Sigmoid colon (tissue), 7 donors: ENCODE results near the gene PDE11A. TPM values are rescaled to one million over a fixed set of nuclear protein-coding genes. Genes with fewer than 3 reads are reported as not detected.
"Not testable (repeated sequence)": the region's sequence is repeated elsewhere in the genome, so short reads cannot be mapped to it uniquely, and the experiment has no call there.

Experiments
- DNase-seq: peaks from one replicate; pipeline ENCODE4 v3.0.0-alpha.2; 2019
- H3K27ac ChIP-seq, 4 donors: fragments of 200-600 bp; sonication (generic); one replicate each; pipeline ENCODE4 v1.5.1; 2016 to 2019; ENCODE audit warnings: mild to moderate bottlenecking in 1 of 4
- H3K27me3 ChIP-seq, 3 donors: fragments of 200-600 bp; sonication (generic); one replicate each; pipeline ENCODE4 v1.5.1; 2019; ENCODE audit warnings: mild to moderate bottlenecking in 1 of 3
- H3K36me3 ChIP-seq, 4 donors: fragments of 200-600 bp; sonication (generic); one replicate each; pipeline ENCODE4 v1.5.1; 2016 to 2019
- H3K4me1 ChIP-seq, 4 donors: fragments of 200-600 bp; sonication (generic); one replicate each; pipeline ENCODE4 v1.5.1; 2017 to 2019
- H3K4me3 ChIP-seq, 4 donors: fragments of 200-600 bp; sonication (generic); one replicate each; pipeline ENCODE4 v1.5.1; 2017 to 2019; ENCODE audit warnings: mild to moderate bottlenecking in 2 of 4, moderate library complexity in 1 of 4
- H3K9me3 ChIP-seq, 4 donors: fragments of 200-600 bp in 3 of 4; sonication (generic) in 3 of 4; one replicate each; pipeline versions ENCODE4 v1.5.1 to v1.6.1; 2013 to 2019
- CTCF ChIP-seq, 4 experiments: fragments of 450-650 bp in 3 of 4; fragments of 200-600 bp in 1 of 4; IDR thresholded peaks; one replicate each; pipeline ENCODE4 v1.5.1; 2016 to 2019; ENCODE audit warnings: antibody characterized with exemption in 4 of 4, mild to moderate bottlenecking in 3 of 4, moderate library complexity in 2 of 4
- EP300 ChIP-seq, 4 donors: sonication (generic); formaldehyde crosslinking; IDR thresholded peaks; one replicate each; pipeline ENCODE4 v1.6.1; 2017; ENCODE audit warnings: antibody characterized with exemption in 4 of 4
- POLR2A ChIP-seq, 2 donors: fragments of 450-650 bp; IDR thresholded peaks; one replicate each; pipeline ENCODE4 v1.6.1; 2016; ENCODE audit warnings: antibody characterized with exemption in 2 of 2, mild to moderate bottlenecking in 2 of 2, moderate library complexity in 2 of 2
- POLR2AphosphoS5 ChIP-seq, 4 donors: sonication (generic); formaldehyde crosslinking; IDR thresholded peaks; one replicate each; pipeline ENCODE4 v1.6.1; 2017; ENCODE audit warnings: antibody characterized with exemption in 4 of 4
- WGBS, 2 donors: extraction: QIAGEN DNeasy Blood & Tissue Kit; methylation state at CpG; one replicate each; pipeline ENCODE4 v1.1.7; 2013; 5-methylcytosine and 5-hydroxymethylcytosine counted together
- intact Hi-C: fragments of 100-400 bp; cut with DNase I; formaldehyde crosslinking; loops from one replicate; pipeline ENCODE4 v1.15.1; 2023
- polyA plus RNA-seq, 3 donors: library from polyadenylated mRNA; stranded (reverse); fragments of 200-250 nt; gene quantifications; one replicate each; pipeline ENCODE4 v1.2.3, GENCODE V29; 2013
- total RNA-seq, 4 donors: library from RNA; depleted of rRNA; stranded (reverse); fragments of >200 nt; gene quantifications; one replicate each; pipeline ENCODE4 v1.1.0, GENCODE V29; 2016
- donor health status: healthy with polysubstance abuse.
- donor health status: Bipolar disorder and iron deficiency.
- donor health status: healthy.

Gene PDE11A
- total and polyA plus RNA-seq, 7 donors = 0.57 to 16.8 (median 4.3) TPM; not detected in 2

DNA sequence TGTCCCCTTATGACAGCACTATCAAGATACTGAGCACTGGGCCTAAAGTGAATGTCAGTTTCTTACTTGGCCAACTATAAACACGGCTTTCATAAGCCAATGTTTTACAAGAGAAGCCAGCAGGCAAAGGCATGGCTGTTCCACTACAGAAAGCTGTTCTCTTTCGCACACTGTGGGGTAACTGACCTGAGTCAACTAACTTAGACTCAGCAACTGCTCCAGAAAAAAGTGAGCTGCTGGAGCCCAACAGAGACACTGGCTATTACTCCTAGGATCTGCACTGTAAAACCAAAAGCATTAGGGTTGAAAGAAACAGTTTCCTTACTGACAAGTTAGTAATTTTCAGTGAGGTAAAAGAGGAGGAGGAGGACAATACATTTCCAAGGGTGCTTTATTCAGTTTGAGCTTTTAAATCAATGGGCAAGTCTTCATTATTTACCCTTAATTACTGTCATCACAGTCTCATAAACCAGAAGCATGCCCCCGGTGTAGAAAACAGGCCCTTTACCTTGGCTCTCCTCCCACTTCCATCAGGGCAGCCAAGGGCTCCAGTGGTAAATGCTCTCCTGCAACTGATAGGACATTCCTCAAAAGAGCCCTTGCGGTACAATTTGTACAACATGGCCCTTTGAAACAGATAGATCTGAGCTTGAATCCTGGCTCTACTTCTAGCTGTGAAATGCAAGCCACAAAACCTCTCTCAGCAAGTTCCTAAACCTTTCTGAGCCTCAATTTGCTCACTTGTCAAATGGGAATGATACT lies 275.7 kb downstream of the PDE11A start:
- Histone ChIP-seq H3K36me3 (no peaks in the 10 kb centered on the region), H3K4me3 (no peak overlapping the region), H3K27ac (peak overlapping the region in 3 of 4 donors; percentile 61 to 74 (median 68)), H3K27me3 (no peaks in the 10 kb centered on the region), H3K9me3 (no peaks in the 10 kb centered on the region), H3K4me1 (peaks cover 0 to 26% (median 19%) of the 10 kb centered on the region in 4 donors)
- intact Hi-C loops = loop anchor here (5.0 kb wide), 4 partner anchors 90 to 315 kb away; partner anchors contain the start of genes PDE11A and RBM45
- no peak for TF ChIP-seq POLR2A (IDR thresholded peaks at IDR 0.05)
- peak in 1 of 4 donors; percentile 35 for TF ChIP-seq EP300 (IDR thresholded peaks at IDR 0.05)
- DNase-seq = no peak
- 62 to 76% methylated on average over 4 of the region's 4 CpGs for WGBS, 2 donors

GRCh38 chr2:177796011-177796410 lies 276.6 kb downstream of the PDE11A start:
- DNase-seq = no peak
- intact Hi-C loops = loop anchor here (5.0 kb wide), 4 partner anchors 91 to 316 kb away; partner anchors contain the start of genes PDE11A and RBM45
- Histone ChIP-seq H3K4me1 (peaks cover 0 to 26% (median 19%) of the 10 kb centered on the region in 4 donors), H3K9me3 (no peaks in the 10 kb centered on the region), H3K4me3 (no peak overlapping the region), H3K27me3 (no peaks in the 10 kb centered on the region), H3K36me3 (no peaks in the 10 kb centered on the region), H3K27ac (peak overlapping the region in 3 of 4 donors; percentile 61 to 74 (median 68))
- 93 to 96% methylated on average over 2 of the region's 2 CpGs for WGBS, 2 donors
- peak in 1 of 4 donors; percentile 23 for TF ChIP-seq POLR2AphosphoS5 (IDR thresholded peaks at IDR 0.05)
- no peak for TF ChIP-seq POLR2A (IDR thresholded peaks at IDR 0.05)
- no peak for TF ChIP-seq CTCF (IDR thresholded peaks at IDR 0.05)
- no peak for TF ChIP-seq EP300 (IDR thresholded peaks at IDR 0.05)

DNA sequence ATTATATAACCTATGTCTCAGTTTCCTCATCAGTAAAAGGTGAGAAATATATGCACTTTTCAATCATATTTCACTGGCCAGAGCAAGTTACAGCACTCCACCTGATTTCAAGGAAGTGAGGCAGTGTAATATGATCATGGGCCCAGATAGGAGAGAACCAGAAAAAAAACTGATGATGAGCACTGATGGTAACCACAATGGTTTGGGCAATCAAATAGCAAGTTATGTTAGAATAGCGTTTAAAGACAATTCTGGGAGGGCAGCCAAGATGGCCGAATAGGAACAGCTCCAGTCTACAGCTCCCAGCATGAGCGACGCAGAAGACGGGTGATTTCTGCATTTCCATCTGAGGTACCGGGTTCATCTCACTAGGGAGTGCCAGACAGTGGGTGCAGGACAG lies 287.4 kb downstream of the PDE11A start:
- H3K27me3 ChIP-seq, H3K9me3 ChIP-seq, intact Hi-C loops, H3K36me3 ChIP-seq, H3K4me3 ChIP-seq, DNase-seq: not testable (repeated sequence)
- WGBS, 2 donors = 80 to 90% methylated on average over 5 to 6 of the region's 6 CpGs
- H3K27ac ChIP-seq = peak overlapping the region in 3 of 4 donors; percentile 52 to 64 (median 56)
- peaks cover 0 to 25% (median 16%) of the 10 kb centered on the region in 4 donors for H3K4me1 ChIP-seq

- Histone ChIP-seq H3K27me3 (no peaks in the 10 kb centered on the region), H3K27ac (peak overlapping the region in 3 of 4 donors; percentile 52 to 64 (median 56)), H3K4me1 (peaks cover 0 to 25% (median 16%) of the 10 kb centered on the region in 4 donors), H3K36me3 (no peaks in the 10 kb centered on the region), H3K9me3 (no peaks in the 10 kb centered on the region), H3K4me3 (peak overlapping the region in 1 of 4 donors; percentile 5)
- intact Hi-C loops = no loop called here
- 34 to 57% methylated on average over 1 of the region's 1 CpG for WGBS, 2 donors
- TF ChIP-seq POLR2AphosphoS5 (IDR thresholded peaks at IDR 0.05) (no peak), POLR2A (IDR thresholded peaks at IDR 0.05) (no peak), EP300 (IDR thresholded peaks at IDR 0.05) (no peak), CTCF (IDR thresholded peaks at IDR 0.05) (no peak)
- DNase-seq = no peak
Measured at GRCh38 chr2:177784745-177785067, 287.9 kb downstream of the PDE11A start.

DNA sequence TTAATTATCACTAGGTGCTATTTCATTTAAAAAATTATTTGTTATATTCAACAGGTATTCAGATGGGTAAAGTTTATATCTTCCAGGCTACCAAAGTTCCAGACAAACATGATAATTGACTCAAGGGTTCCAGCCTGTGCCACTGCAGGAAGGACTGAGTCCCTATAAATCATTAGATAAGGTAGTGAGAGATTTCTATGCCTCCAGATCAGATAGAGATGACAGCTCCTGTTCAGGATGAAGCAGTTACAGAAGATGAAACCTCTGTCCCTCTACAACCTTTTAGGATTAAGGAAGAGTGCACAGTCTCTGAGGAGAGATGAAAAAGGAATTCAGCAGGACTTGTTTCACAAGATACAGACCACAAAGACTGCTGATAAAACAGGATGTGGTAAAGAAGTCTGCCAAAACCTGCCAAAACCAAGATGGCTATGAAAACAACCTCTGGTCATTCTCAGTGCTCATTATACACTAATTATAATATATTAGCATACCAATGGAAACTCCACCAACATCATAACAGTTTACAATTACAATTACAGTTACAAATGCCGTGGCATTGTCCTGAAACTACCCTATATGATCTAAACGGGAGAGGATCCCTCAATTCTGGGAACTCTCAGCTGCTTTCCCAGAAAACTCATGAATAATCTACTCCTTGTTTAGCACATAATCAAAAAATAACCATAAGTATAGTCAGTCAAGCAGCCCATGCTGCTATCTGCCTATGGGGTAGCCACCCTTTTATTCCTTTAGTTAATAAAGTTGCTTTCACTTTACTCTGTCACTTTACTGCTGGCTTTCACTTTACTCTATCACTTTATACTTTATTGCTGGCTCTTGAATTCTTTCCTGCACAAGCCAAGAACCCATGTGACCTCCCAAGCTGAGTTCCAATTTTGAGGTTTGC lies 288.5 kb downstream of the PDE11A start:
- Histone ChIP-seq H3K4me3 (peak overlapping the region in 1 of 4 donors; percentile 5), H3K36me3 (no peaks in the 10 kb centered on the region), H3K9me3 (no peaks in the 10 kb centered on the region), H3K27me3 (no peaks in the 10 kb centered on the region), H3K27ac (peak overlapping the region in 3 of 4 donors; percentile 52 to 64 (median 56)), H3K4me1 (peaks cover 0 to 25% (median 16%) of the 10 kb centered on the region in 4 donors)
- TF ChIP-seq POLR2AphosphoS5 (IDR thresholded peaks at IDR 0.05) (peak in 2 of 4 donors; percentile 11 to 17), POLR2A (IDR thresholded peaks at IDR 0.05) (no peak)
- DNase-seq = no peak
- intact Hi-C loops = no loop called here
- WGBS, 2 donors = 33 to 34% methylated on average over 2 of the region's 2 CpGs

DNA sequence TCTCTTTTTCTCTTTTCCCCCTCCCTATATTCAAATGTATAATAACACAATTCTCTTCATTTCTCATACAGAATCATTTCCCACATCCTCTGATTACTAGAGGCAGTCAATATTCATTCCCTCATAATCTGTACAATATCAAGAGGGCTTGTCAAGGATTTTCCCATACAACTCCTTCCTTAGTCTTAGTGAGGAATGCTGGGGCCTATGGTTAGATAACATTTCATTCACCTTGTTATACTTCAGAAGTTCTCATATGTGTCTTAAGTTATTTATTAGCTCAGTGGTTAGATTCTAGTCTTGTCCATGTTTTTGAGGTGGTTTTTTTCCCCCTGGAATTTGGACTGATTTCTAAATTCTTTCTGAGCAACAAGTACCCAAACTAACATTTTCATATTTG lies 289.5 kb downstream of the PDE11A start:
- Histone ChIP-seq H3K27me3 (no peaks in the 10 kb centered on the region), H3K36me3 (no peaks in the 10 kb centered on the region), H3K4me1 (peaks cover 0 to 25% (median 16%) of the 10 kb centered on the region in 4 donors), H3K9me3 (no peaks in the 10 kb centered on the region), H3K4me3 (no peak overlapping the region), H3K27ac (no peak overlapping the region)
- DNase-seq = no peak
- intact Hi-C loops = no loop called here
- no peak for TF ChIP-seq CTCF (IDR thresholded peaks at IDR 0.05)
- TF ChIP-seq POLR2A (IDR thresholded peaks at IDR 0.05) = no peak
- no peak for TF ChIP-seq POLR2AphosphoS5 (IDR thresholded peaks at IDR 0.05)
- TF ChIP-seq EP300 (IDR thresholded peaks at IDR 0.05) = no peak
